K562 (cell line): ENCODE data around the gene UTP11. TPM values are rescaled to one million over a fixed set of nuclear protein-coding genes. Genes with fewer than 3 reads are reported as not detected.
A peak's percentile ranks its signal among the peaks of the same experiment; 100 is the strongest.

Source experiments
- ARNT ChIP-seq, 2 experiments: fragments of 450-650 bp; IDR thresholded peaks; 2 replicates each; pipeline ENCODE4 v1.6.1; 2016; ENCODE audit warnings: mild to moderate bottlenecking in 1 of 2
- CXXC5 ChIP-seq: fragments of 250-450 bp; sonication (Bioruptor Pico); IDR thresholded peaks from 2 replicates; pipeline ENCODE4 v1.8.0; 2022; ENCODE audit warnings: inconsistent platforms, mild to moderate bottlenecking, moderate library complexity
- E2F3 ChIP-seq: fragments of 250-450 bp; sonication (Bioruptor Pico); IDR thresholded peaks from 2 replicates; pipeline ENCODE4 v1.4.0; 2020; ENCODE audit warnings: mild to moderate bottlenecking
- MEF2A ChIP-seq: IDR thresholded peaks from 2 replicates; pipeline ENCODE4 v1.6.1; 2011; ENCODE audit warnings: low read depth, mild to moderate bottlenecking, low read length, moderate library complexity; ENCODE audit not compliant: control insufficient read depth
- POLR2A ChIP-seq: fragments of 450-650 bp; conservative IDR thresholded peaks from 2 replicates; pipeline ENCODE4 v1.6.1; 2016
- SMAD3 ChIP-seq: fragments of 450-650 bp; formaldehyde crosslinking; conservative IDR thresholded peaks from 2 replicates; pipeline ENCODE4 v1.4.0; 2020; ENCODE audit warnings: mild to moderate bottlenecking
- SMAD4 ChIP-seq: fragments of 250-450 bp; sonication (Bioruptor Pico); conservative IDR thresholded peaks from 2 replicates; pipeline ENCODE4 v1.8.0; 2021; ENCODE audit warnings: inconsistent platforms, mild to moderate bottlenecking, moderate library complexity
- SMARCA4 ChIP-seq: fragments of 450-650 bp; IDR thresholded peaks from 2 replicates; pipeline ENCODE4 v1.6.1; 2016
- SNIP1 ChIP-seq: fragments of 450-650 bp; IDR thresholded peaks from 2 replicates; pipeline ENCODE4 v1.7.1; 2017; ENCODE audit warnings: low read depth, mild to moderate bottlenecking
- ZFPM2 ChIP-seq: fragments of 250-450 bp; sonication (Bioruptor Pico); IDR thresholded peaks from 2 replicates; pipeline ENCODE4 v1.5.1; 2022; ENCODE audit warnings: mild to moderate bottlenecking
- ZNF134 ChIP-seq: fragments of 250-450 bp; sonication (Bioruptor Pico); conservative IDR thresholded peaks from 2 replicates; pipeline ENCODE4 v1.4.0; 2020
- ZNF324 ChIP-seq: fragments of 250-450 bp; sonication (Bioruptor Pico); IDR thresholded peaks from 2 replicates; pipeline ENCODE4 v1.4.0; 2020; ENCODE audit warnings: mild to moderate bottlenecking
- polyA plus RNA-seq, 8 experiments: library from polyadenylated mRNA; depleted of rRNA in 4 of 8; stranded (reverse) in 5 of 8; unstranded in 3 of 8; fragments of >200 nt; fragmentation: Nextera tagmentation in 2 of 8; fragmentation: Illumina TruSeq in 1 of 8; extraction: Ambion mirVana in 2 of 8; extraction: Trizol in 1 of 8; gene quantifications; 2 replicates each; pipeline versions ENCODE4 v1.2.1 to v1.2.3, GENCODE V29; 2011 to 2014; ENCODE audit warnings: inconsistent platforms in 1 of 8, missing spikeins in 1 of 8
- total RNA-seq, 7 experiments: library from RNA; depleted of rRNA in 6 of 7; stranded (reverse); fragments of >200 nt in 6 of 7; fragmentation: Illumina TruSeq in 2 of 7; extraction: Trizol in 2 of 7; gene quantifications; 2 replicates each; pipeline versions ENCODE4 v1.2.1 to v1.2.3, GENCODE V29; 2011 to 2021; ENCODE audit warnings: low replicate concordance in 1 of 7
- TF ChIP-seq, protein P1 (sequence below): sonication (generic); formaldehyde crosslinking; IDR thresholded peaks from 2 replicates; pipeline ENCODE4 v1.8.1; 2023; ENCODE audit warnings: missing genetic modification reagents, mild to moderate bottlenecking, borderline replicate concordance
- TF ChIP-seq, protein P2 (sequence below): fragments of 450-650 bp; IDR thresholded peaks from 2 replicates; pipeline ENCODE4 v1.6.1; 2014; ENCODE audit warnings: low read depth, mild to moderate bottlenecking, moderate library complexity, borderline replicate concordance
- TF ChIP-seq, protein P3 (sequence below), 2 experiments: fragments of 150-350 bp in 1 of 2; IDR thresholded peaks; 2 replicates each; pipeline ENCODE4 v1.6.1; 2012 to 2016; ENCODE audit warnings: low read depth in 2 of 2, low read length in 2 of 2, mild to moderate bottlenecking in 1 of 2, moderate library complexity in 1 of 2
- TF ChIP-seq, protein P4 (sequence below): sonication (generic); formaldehyde crosslinking; IDR thresholded peaks from 2 replicates; pipeline ENCODE4 v1.8.0; 2023; ENCODE audit warnings: mild to moderate bottlenecking, missing genetic modification reagents

The UTP11 gene
- total and polyA plus RNA-seq, 9 of the 15 experiments (the other 6 are each of a cell fraction or from before 2014, with no cell fraction given): 91.1 to 378 (median 221) TPM

DNA sequence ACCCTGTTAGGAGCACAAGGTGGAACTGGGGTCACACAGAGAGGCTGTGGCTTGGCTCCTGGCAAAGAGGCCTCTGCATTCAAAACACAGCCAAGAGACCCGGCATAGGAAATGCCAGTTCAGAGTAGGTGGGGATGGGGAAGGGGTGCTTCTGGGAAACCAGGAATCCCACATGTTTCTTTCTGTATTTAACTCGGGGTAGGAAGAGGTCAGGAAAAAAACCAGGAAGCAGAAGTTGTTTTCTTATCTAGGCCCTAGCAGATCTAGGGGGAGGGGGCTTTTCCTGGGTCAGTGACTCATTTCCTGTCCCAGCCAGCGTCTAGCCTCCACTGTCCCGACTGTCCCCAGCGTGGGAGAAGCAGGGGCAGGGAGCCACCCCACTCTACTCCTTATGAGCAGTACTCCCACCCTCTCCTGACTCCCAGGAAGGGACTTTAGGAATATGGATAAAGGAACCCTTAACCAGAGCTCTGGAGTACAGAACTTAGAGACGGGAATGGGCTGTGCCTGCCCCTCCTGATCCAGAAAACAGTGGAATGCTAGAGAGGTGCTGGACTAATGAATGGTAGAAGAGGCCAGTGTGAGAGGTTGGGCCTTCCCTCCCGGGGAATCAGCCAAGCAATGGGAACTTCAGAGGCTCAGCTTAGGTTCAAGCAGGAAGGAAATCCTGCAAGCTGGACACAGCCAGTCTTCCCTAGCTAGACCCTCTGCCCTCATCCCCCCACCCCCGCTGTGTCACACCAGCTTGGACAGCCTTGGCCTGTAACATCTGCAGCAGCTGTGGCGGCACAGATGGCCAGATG, 12.9 kb upstream of the UTP11 start (continued):
- TF ChIP-seq, protein P1, sequence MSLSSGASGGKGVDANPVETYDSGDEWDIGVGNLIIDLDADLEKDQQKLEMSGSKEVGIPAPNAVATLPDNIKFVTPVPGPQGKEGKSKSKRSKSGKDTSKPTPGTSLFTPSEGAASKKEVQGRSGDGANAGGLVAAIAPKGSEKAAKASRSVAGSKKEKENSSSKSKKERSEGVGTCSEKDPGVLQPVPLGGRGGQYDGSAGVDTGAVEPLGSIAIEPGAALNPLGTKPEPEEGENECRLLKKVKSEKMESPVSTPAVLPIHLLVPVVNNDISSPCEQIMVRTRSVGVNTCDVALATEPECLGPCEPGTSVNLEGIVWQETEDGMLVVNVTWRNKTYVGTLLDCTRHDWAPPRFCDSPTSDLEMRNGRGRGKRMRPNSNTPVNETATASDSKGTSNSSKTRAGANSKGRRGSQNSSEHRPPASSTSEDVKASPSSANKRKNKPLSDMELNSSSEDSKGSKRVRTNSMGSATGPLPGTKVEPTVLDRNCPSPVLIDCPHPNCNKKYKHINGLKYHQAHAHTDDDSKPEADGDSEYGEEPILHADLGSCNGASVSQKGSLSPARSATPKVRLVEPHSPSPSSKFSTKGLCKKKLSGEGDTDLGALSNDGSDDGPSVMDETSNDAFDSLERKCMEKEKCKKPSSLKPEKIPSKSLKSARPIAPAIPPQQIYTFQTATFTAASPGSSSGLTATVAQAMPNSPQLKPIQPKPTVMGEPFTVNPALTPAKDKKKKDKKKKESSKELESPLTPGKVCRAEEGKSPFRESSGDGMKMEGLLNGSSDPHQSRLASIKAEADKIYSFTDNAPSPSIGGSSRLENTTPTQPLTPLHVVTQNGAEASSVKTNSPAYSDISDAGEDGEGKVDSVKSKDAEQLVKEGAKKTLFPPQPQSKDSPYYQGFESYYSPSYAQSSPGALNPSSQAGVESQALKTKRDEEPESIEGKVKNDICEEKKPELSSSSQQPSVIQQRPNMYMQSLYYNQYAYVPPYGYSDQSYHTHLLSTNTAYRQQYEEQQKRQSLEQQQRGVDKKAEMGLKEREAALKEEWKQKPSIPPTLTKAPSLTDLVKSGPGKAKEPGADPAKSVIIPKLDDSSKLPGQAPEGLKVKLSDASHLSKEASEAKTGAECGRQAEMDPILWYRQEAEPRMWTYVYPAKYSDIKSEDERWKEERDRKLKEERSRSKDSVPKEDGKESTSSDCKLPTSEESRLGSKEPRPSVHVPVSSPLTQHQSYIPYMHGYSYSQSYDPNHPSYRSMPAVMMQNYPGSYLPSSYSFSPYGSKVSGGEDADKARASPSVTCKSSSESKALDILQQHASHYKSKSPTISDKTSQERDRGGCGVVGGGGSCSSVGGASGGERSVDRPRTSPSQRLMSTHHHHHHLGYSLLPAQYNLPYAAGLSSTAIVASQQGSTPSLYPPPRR: peak; percentile 10; the same call in 1 of the 2 replicates
- TF ChIP-seq ZFPM2 (CRISPR knock-in tag) (0 out of 2 replicates have a peak, but pooled peaks have one; percentile 46), ZNF134 (CRISPR knock-in tag) (no peak; the same call in 1 of the 2 replicates), E2F3 (CRISPR knock-in tag) (peak; percentile 53), SMAD4 (CRISPR knock-in tag) (peak; percentile 100), ZNF324 (CRISPR knock-in tag) (peak; percentile 4; the same call in 1 of the 2 replicates), ARNT (IDR thresholded peaks at IDR 0.05) (peak; percentile 88 to 95; a peak in 3 of 4 replicates), SMAD3 (no peak; the same call in 1 of the 2 replicates), MEF2A (peak; percentile 61; the same call in 1 of the 2 replicates), SMARCA4 (peak; percentile 99), POLR2A (peak; percentile 81), CXXC5 (CRISPR knock-in tag) (peak; percentile 59), SNIP1 (no peak)
- TF ChIP-seq, protein P2, sequence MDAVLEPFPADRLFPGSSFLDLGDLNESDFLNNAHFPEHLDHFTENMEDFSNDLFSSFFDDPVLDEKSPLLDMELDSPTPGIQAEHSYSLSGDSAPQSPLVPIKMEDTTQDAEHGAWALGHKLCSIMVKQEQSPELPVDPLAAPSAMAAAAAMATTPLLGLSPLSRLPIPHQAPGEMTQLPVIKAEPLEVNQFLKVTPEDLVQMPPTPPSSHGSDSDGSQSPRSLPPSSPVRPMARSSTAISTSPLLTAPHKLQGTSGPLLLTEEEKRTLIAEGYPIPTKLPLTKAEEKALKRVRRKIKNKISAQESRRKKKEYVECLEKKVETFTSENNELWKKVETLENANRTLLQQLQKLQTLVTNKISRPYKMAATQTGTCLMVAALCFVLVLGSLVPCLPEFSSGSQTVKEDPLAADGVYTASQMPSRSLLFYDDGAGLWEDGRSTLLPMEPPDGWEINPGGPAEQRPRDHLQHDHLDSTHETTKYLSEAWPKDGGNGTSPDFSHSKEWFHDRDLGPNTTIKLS: peak; percentile 75
- TF ChIP-seq, protein P3, sequence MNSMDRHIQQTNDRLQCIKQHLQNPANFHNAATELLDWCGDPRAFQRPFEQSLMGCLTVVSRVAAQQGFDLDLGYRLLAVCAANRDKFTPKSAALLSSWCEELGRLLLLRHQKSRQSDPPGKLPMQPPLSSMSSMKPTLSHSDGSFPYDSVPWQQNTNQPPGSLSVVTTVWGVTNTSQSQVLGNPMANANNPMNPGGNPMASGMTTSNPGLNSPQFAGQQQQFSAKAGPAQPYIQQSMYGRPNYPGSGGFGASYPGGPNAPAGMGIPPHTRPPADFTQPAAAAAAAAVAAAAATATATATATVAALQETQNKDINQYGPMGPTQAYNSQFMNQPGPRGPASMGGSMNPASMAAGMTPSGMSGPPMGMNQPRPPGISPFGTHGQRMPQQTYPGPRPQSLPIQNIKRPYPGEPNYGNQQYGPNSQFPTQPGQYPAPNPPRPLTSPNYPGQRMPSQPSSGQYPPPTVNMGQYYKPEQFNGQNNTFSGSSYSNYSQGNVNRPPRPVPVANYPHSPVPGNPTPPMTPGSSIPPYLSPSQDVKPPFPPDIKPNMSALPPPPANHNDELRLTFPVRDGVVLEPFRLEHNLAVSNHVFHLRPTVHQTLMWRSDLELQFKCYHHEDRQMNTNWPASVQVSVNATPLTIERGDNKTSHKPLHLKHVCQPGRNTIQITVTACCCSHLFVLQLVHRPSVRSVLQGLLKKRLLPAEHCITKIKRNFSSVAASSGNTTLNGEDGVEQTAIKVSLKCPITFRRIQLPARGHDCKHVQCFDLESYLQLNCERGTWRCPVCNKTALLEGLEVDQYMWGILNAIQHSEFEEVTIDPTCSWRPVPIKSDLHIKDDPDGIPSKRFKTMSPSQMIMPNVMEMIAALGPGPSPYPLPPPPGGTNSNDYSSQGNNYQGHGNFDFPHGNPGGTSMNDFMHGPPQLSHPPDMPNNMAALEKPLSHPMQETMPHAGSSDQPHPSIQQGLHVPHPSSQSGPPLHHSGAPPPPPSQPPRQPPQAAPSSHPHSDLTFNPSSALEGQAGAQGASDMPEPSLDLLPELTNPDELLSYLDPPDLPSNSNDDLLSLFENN (IDR thresholded peaks at IDR 0.05; ENCODE audit: low read depth in 2 of 2, low read length in 2 of 2): peak in 1 of 2 experiments; percentile 91; a peak in 2 of 4 replicates
- TF ChIP-seq, protein P4, sequence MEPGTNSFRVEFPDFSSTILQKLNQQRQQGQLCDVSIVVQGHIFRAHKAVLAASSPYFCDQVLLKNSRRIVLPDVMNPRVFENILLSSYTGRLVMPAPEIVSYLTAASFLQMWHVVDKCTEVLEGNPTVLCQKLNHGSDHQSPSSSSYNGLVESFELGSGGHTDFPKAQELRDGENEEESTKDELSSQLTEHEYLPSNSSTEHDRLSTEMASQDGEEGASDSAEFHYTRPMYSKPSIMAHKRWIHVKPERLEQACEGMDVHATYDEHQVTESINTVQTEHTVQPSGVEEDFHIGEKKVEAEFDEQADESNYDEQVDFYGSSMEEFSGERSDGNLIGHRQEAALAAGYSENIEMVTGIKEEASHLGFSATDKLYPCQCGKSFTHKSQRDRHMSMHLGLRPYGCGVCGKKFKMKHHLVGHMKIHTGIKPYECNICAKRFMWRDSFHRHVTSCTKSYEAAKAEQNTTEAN (CRISPR knock-in tag): no peak
